OCI-LY7 (cell line): Measurements from ENCODE around the gene KLRC1. TPM values are rescaled to one million over a fixed set of nuclear protein-coding genes. Genes with fewer than 3 reads are reported as not detected.
"Not testable (repeated sequence)": the region's sequence is repeated elsewhere in the genome, so short reads cannot be mapped to it uniquely, and the experiment has no call there.

Experiments
- BruUV-seq: library from RNA; stranded (reverse); fragments of 400-500 nt; replicated peaks from 2 replicates; lab custom pipeline; 2021; lab: Mats Ljungman, UMichigan
- CTCF ChIA-PET: fragments of 300-600 bp; sonication (Branson Sonifier 250); formaldehyde crosslinking; loops from one replicate; lab custom pipeline; 2022; ENCODE audit warnings: antibody characterized with exemption; ENCODE audit not compliant: unreplicated experiment; lab: Charles Lee
- POLR2A ChIA-PET: fragments of 300-600 bp; sonication (Branson Sonifier 250); formaldehyde crosslinking; loops from one replicate; lab custom pipeline; 2022; ENCODE audit warnings: antibody characterized with exemption; lab: Charles Lee
- DNase-seq: peaks from one replicate; pipeline ENCODE4 v3.0.0-alpha.2; 2015; ENCODE audit warnings: low spot score
- H2AFZ ChIP-seq: fragments of 200-600 bp; sonication (generic), shearing (Covaris generic); 2 replicates; pipeline ENCODE4 v1.6.1; 2014; ENCODE audit warnings: mild to moderate bottlenecking, antibody characterized with exemption, low read length, moderate library complexity
- H3K27ac ChIP-seq: fragments of 200-600 bp; sonication (generic); 2 replicates; pipeline ENCODE4 v1.5.1; 2014; ENCODE audit warnings: mixed run types, low read depth, mild to moderate bottlenecking, moderate library complexity, low read length, inconsistent platforms; ENCODE audit not compliant: poor library complexity, severe bottlenecking
- H3K36me3 ChIP-seq: fragments of 200-600 bp; sonication (generic); 2 replicates; pipeline ENCODE4 v1.6.1; 2014; ENCODE audit warnings: mild to moderate bottlenecking, antibody characterized with exemption, low read length, moderate library complexity, mixed read lengths; ENCODE audit not compliant: insufficient read depth
- H3K4me1 ChIP-seq: fragments of 200-600 bp; sonication (generic); 2 replicates; pipeline ENCODE4 v1.5.1; 2014; ENCODE audit warnings: mild to moderate bottlenecking, low read length; ENCODE audit not compliant: insufficient read depth, poor library complexity, severe bottlenecking
- H3K4me2 ChIP-seq: fragments of 200-600 bp; sonication (generic); 2 replicates; pipeline ENCODE4 v1.6.1; 2014; ENCODE audit warnings: mild to moderate bottlenecking, low read length
- H3K4me3 ChIP-seq: fragments of 200-600 bp; sonication (generic); 2 replicates; pipeline ENCODE4 v1.5.1; 2014; ENCODE audit warnings: mild to moderate bottlenecking, low read depth, low read length; ENCODE audit not compliant: poor library complexity, severe bottlenecking
- H3K79me2 ChIP-seq: fragments of 200-600 bp; sonication (generic); 2 replicates; pipeline ENCODE4 v1.6.1; 2016; ENCODE audit warnings: low read depth, mild to moderate bottlenecking, low read length, moderate library complexity, mixed read lengths; ENCODE audit not compliant: insufficient read depth
- H3K9me2 ChIP-seq: fragments of 200-600 bp; sonication (generic); 2 replicates; pipeline ENCODE4 v1.6.1; 2016; ENCODE audit warnings: mild to moderate bottlenecking, low read length, mixed read lengths; ENCODE audit not compliant: insufficient read depth
- H3K9me3 ChIP-seq: fragments of 200-600 bp; sonication (generic); 2 replicates; pipeline ENCODE4 v1.6.1; 2014; ENCODE audit warnings: mild to moderate bottlenecking, mixed run types, low read length, mixed read lengths
- H4K20me1 ChIP-seq: fragments of 200-600 bp; sonication (generic); 2 replicates; pipeline ENCODE4 v1.6.1; 2014; ENCODE audit warnings: mild to moderate bottlenecking, antibody characterized with exemption, low read length, moderate library complexity, mixed read lengths; ENCODE audit not compliant: insufficient read depth
- CTCF ChIP-seq: fragments of 200-600 bp; sonication (generic); conservative IDR thresholded peaks from 2 replicates; pipeline ENCODE4 v1.5.1; 2014; ENCODE audit warnings: mild to moderate bottlenecking, antibody characterized with exemption, low read length, moderate library complexity, mixed read lengths
- EZH2phosphoT487 ChIP-seq: fragments of 200-600 bp; sonication (generic); IDR thresholded peaks from 2 replicates; pipeline ENCODE4 v1.6.1; 2018; ENCODE audit warnings: low read depth, borderline replicate concordance, mild to moderate bottlenecking, mixed run types, antibody characterized with exemption, low read length, moderate library complexity, mixed read lengths
- intact Hi-C: fragments of 100-400 bp; cut with micrococcal nuclease; formaldehyde crosslinking; loops from one replicate; pipeline ENCODE4 v1.10.0; 2022; ENCODE audit not compliant: unreplicated experiment
- total RNA-seq, 2 experiments: library from RNA; depleted of rRNA in 1 of 2; stranded (reverse); fragments of >200 nt in 1 of 2; shearing (Covaris generic) in 1 of 2; gene quantifications; 2 replicates each; pipeline ENCODE4 v1.2.3, GENCODE V29; 2014 to 2022

The KLRC1 gene
- total RNA-seq, 2 experiments from 2014 or later: 0.36 to 1.2 TPM

GRCh38 chr12:10497602-10498001, 44.4 kb upstream of the KLRC1 start:
- CTCF ChIA-PET: no interaction called here
- no peaks in the 10 kb centered on the region for H4K20me1 ChIP-seq
- H3K9me2 ChIP-seq: no peaks in the 10 kb centered on the region
- peaks cover 8% of the 10 kb centered on the region; the same call in 1 of the 2 replicates for H3K9me3 ChIP-seq
- H3K36me3 ChIP-seq: no peaks in the 10 kb centered on the region; the same call in 1 of the 2 replicates
- H3K4me1 ChIP-seq: peaks cover 14% of the 10 kb centered on the region
- 0 out of 2 replicates have a peak overlapping the region, but pooled peaks have one; percentile 14 for H2AFZ ChIP-seq
- intact Hi-C loops: no loop called here
- no TSS peak for BruUV-seq
- DNase-seq: no peak
- TF ChIP-seq EZH2phosphoT487 (no peak), CTCF (no peak)
- no peak overlapping the region for H3K4me3 ChIP-seq
- no peaks in the 10 kb centered on the region for H3K79me2 ChIP-seq
- POLR2A ChIA-PET: interaction anchor here (0.9 to 1.5 kb wide), 2 partner anchors 14 to 131 kb away, joined by 3 to 4 read pairs; no protein-coding TSS in a partner anchor
- H3K27ac ChIP-seq: no peak overlapping the region
- no peak overlapping the region for H3K4me2 ChIP-seq

- no peak overlapping the region for H2AFZ ChIP-seq
- H3K4me1 ChIP-seq: no peaks in the 10 kb centered on the region
- ChIA-PET POLR2A (interaction anchor here (1.2 kb wide), 1 partner anchor 24 kb away, joined by 3 read pairs; no protein-coding TSS in a partner anchor), CTCF (no interaction called here)
- BruUV-seq: no TSS peak
- H4K20me1 ChIP-seq: no peaks in the 10 kb centered on the region
- no peak for DNase-seq
- no peak overlapping the region for H3K27ac ChIP-seq
- H3K36me3 ChIP-seq: no peaks in the 10 kb centered on the region
- no peaks in the 10 kb centered on the region for H3K79me2 ChIP-seq
- TF ChIP-seq CTCF (no peak), EZH2phosphoT487 (no peak)
- no peak overlapping the region for H3K4me2 ChIP-seq
- H3K9me2 ChIP-seq: no peaks in the 10 kb centered on the region
- no peak overlapping the region for H3K4me3 ChIP-seq
- intact Hi-C loops: no loop called here
- no peaks in the 10 kb centered on the region for H3K9me3 ChIP-seq
Measured at GRCh38 chr12:10491766-10492165, 38.6 kb upstream of the KLRC1 start.

GRCh38 chr12:10487328-10487727, 34.2 kb upstream of the KLRC1 start:
- intact Hi-C loops, H3K4me2 ChIP-seq, H3K4me1 ChIP-seq, H4K20me1 ChIP-seq, H3K9me3 ChIP-seq, DNase-seq, H3K9me2 ChIP-seq, BruUV-seq, H3K79me2 ChIP-seq, H2AFZ ChIP-seq, H3K4me3 ChIP-seq, H3K36me3 ChIP-seq, H3K27ac ChIP-seq, CTCF ChIA-PET: not testable (repeated sequence)
- POLR2A ChIA-PET: interaction anchor here (0.6 to 0.7 kb wide), 4 partner anchors 52 to 543 kb away, joined by 3 read pairs; no protein-coding TSS in a partner anchor

- CTCF ChIA-PET, H4K20me1 ChIP-seq, H3K9me2 ChIP-seq, H3K27ac ChIP-seq, H3K4me2 ChIP-seq, H2AFZ ChIP-seq, H3K4me3 ChIP-seq, POLR2A ChIA-PET, H3K79me2 ChIP-seq, H3K36me3 ChIP-seq, BruUV-seq, intact Hi-C loops, DNase-seq, H3K4me1 ChIP-seq, H3K9me3 ChIP-seq: not testable (repeated sequence)
Measured at GRCh38 chr12:10481901-10482300, 28.7 kb upstream of the KLRC1 start.

GRCh38 chr12:10472808-10473207, 19.6 kb upstream of the KLRC1 start:
- not testable (repeated sequence) for H3K9me3 ChIP-seq

More at GRCh38 chr12:10472808-10473207, 19.6 kb upstream of the KLRC1 start:
- H2AFZ ChIP-seq, H3K79me2 ChIP-seq, H3K4me2 ChIP-seq, H3K27ac ChIP-seq, intact Hi-C loops, H3K9me2 ChIP-seq, DNase-seq, H3K4me1 ChIP-seq, BruUV-seq, CTCF ChIA-PET, POLR2A ChIA-PET, H4K20me1 ChIP-seq, H3K36me3 ChIP-seq, H3K4me3 ChIP-seq: not testable (repeated sequence)
